Common myeloid progenitor, CD34-positive (primary cell): Measurements from ENCODE around the gene SEL1L.

Experiments used
- CTCF ChIA-PET: fragments of 350-600 bp; sonication (Branson Sonifier 250); formaldehyde crosslinking; loops from one replicate; lab custom pipeline; 2021; ENCODE audit warnings: antibody characterized with exemption; lab: Charles Lee
- POLR2A ChIA-PET: fragments of 350-600 bp; sonication (Branson Sonifier 250); formaldehyde crosslinking; loops from one replicate; lab custom pipeline; 2021; ENCODE audit warnings: antibody characterized with exemption; lab: Charles Lee
- DNase-seq, 3 donors: peaks; one replicate each; pipeline versions ENCODE4 v3.0.0 to v3.0.0-alpha.2; 2013
- H3K27ac ChIP-seq, 2 experiments: 1 replicate in 1 of 2; 2 replicates in 1 of 2; pipeline ENCODE4 v1.7.0; 2013; ENCODE audit warnings: inconsistent platforms in 2 of 2, low read length in 2 of 2, mild to moderate bottlenecking in 2 of 2, low read depth in 1 of 2, moderate library complexity in 1 of 2; ENCODE audit not compliant: severe bottlenecking in 2 of 2, insufficient read depth in 1 of 2, poor library complexity in 1 of 2
- H3K27me3 ChIP-seq, 5 experiments: replicated peaks in 2 of 5; 1 replicate in 3 of 5; 2 replicates in 2 of 5; pipeline versions ENCODE4 v1.6.1 to v1.7.0; 2013; ENCODE audit warnings: low read length in 4 of 5, mild to moderate bottlenecking in 2 of 5, moderate library complexity in 2 of 5, inconsistent platforms in 1 of 5; ENCODE audit not compliant: insufficient read depth in 5 of 5, control insufficient read depth in 4 of 5
- H3K36me3 ChIP-seq, 4 experiments: 1 replicate in 2 of 4; 2 replicates in 2 of 4; pipeline versions ENCODE4 v1.6.1 to v1.7.0; 2013; ENCODE audit warnings: low read length in 3 of 4, control low read depth in 1 of 4, mild to moderate bottlenecking in 1 of 4; ENCODE audit not compliant: control insufficient read depth in 4 of 4, insufficient read depth in 4 of 4
- H3K4me1 ChIP-seq, 4 experiments: 1 replicate in 3 of 4; 2 replicates in 1 of 4; pipeline versions ENCODE4 v1.6.1 to v1.7.1; 2013; ENCODE audit warnings: low read length in 3 of 4, mild to moderate bottlenecking in 3 of 4, control low read depth in 1 of 4, inconsistent platforms in 1 of 4, moderate library complexity in 1 of 4; ENCODE audit not compliant: control insufficient read depth in 4 of 4, insufficient read depth in 4 of 4; ENCODE audit errors: control extremely low read depth in 1 of 4
- H3K4me3 ChIP-seq, 7 experiments: 1 replicate in 4 of 7; 2 replicates in 3 of 7; pipeline versions ENCODE4 v1.5.1 to v1.7.0; 2013; ENCODE audit warnings: mild to moderate bottlenecking in 7 of 7, low read length in 6 of 7, moderate library complexity in 6 of 7, inconsistent platforms in 2 of 7, low read depth in 2 of 7, control low read depth in 1 of 7; ENCODE audit not compliant: insufficient read depth in 4 of 7, control insufficient read depth in 1 of 7; ENCODE audit errors: extremely low read depth in 1 of 7
- H3K9me3 ChIP-seq, 5 experiments: 1 replicate in 4 of 5; 2 replicates in 1 of 5; pipeline versions ENCODE4 v1.6.1 to v1.7.1; 2013; ENCODE audit warnings: low read length in 4 of 5, mild to moderate bottlenecking in 2 of 5, inconsistent platforms in 1 of 5, low read depth in 1 of 5, moderate library complexity in 1 of 5; ENCODE audit not compliant: control insufficient read depth in 4 of 5, insufficient read depth in 2 of 5; ENCODE audit errors: control extremely low read depth in 1 of 5
- WGBS: methylation state at CpG from one replicate; pipeline ENCODE4 v1.1.5; 2013; ENCODE audit not compliant: insufficient coverage; 5-methylcytosine and 5-hydroxymethylcytosine counted together

SEL1L gene

DNA sequence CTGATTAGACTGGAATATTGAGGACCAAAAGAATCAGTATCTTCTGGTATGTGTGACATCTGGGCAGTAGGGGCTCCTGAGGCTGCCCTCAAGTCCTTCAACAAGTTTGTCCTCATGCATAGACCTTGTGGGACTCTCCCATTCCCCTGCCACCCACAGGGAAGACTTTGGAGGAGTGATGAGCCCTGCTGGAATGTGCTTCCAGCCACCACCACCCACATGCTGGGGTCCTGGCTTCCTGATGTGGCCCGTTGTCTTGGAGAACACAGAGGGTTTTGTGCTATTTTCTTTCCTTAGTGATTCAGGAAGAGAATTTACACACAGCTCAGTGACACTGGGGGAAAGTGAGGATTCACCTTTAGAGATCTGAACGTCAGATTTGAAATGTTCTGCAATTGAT is 29.2 kb upstream of the SEL1L start:
- Histone ChIP-seq H3K4me1 (no peaks in the 10 kb centered on the region), H3K9me3 (peaks cover 0 to 6% (median 3%) of the 10 kb centered on the region in 5 experiments), H3K36me3 (no peaks in the 10 kb centered on the region), H3K27me3 (no peaks in the 10 kb centered on the region), H3K27ac (no peak overlapping the region), H3K4me3 (no peak overlapping the region)
- 92% methylated on average over 2 of the region's 2 CpGs for WGBS
- POLR2A ChIA-PET: no interaction called here
- no peak for DNase-seq
- CTCF ChIA-PET: no interaction called here

DNA sequence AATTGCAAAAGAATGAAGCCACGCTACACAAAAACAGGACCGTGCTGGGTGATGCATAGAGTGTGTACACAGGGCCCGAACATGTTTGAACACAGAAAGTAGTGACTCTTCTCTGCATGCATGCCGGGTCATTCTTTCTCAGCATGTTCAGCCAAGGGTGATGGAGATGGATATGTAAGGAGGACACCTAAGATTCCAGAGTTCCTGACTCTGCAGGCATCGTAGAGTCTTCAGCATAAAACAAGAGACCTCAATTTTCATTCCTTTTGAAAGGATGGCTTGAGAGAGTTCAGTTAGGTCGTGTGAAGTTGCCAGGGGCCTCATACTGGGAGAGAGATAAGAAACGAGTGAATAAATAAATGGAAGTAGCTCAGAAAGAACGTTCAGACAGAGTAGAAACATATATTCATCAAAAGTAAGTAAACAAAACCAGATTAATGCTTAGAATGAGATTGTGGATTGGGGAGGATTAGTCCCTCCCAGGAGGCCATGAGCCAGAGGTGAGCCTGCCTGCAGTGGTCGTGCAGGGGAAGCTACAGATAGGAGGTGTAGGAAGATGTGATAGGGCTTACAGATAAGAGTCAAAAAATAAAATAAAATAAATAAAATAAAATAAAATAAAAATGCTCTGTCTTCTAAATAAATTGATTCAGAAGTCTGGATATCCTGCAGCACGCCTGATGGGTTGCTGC is 27.6 kb upstream of the SEL1L start:
- Histone ChIP-seq H3K27me3 (no peaks in the 10 kb centered on the region), H3K4me3 (no peak overlapping the region), H3K4me1 (no peaks in the 10 kb centered on the region), H3K27ac (no peak overlapping the region), H3K9me3 (peaks cover 0 to 6% (median 3%) of the 10 kb centered on the region in 5 experiments), H3K36me3 (no peaks in the 10 kb centered on the region)
- ChIA-PET POLR2A (no interaction called here), CTCF (no interaction called here)
- DNase-seq: no peak
- 97% methylated on average over 5 of the region's 10 CpGs for WGBS

DNA sequence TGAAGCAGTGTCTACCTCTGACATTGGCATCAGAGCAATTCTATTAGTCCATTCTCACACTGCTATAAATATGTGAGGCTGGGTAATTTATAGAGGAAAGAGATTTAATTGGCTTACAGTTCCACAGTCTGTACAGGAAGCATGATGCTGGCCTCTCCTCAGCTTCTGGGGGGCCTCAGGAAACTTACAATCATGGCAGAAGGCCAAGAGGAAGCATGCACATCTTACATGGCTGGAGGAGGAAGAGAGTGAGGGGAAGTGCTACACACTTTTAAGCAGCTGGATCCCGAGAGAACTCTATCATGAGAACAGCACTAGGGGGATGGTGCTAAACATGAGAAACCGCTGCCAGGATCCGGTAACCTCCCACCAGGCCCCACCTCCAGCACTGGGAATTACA is 25.7 kb upstream of the SEL1L start:
- POLR2A ChIA-PET: no interaction called here
- peak in 1 of 3 donors; percentile 4 for DNase-seq
- 42% methylated on average over 3 of the region's 3 CpGs for WGBS

DNA sequence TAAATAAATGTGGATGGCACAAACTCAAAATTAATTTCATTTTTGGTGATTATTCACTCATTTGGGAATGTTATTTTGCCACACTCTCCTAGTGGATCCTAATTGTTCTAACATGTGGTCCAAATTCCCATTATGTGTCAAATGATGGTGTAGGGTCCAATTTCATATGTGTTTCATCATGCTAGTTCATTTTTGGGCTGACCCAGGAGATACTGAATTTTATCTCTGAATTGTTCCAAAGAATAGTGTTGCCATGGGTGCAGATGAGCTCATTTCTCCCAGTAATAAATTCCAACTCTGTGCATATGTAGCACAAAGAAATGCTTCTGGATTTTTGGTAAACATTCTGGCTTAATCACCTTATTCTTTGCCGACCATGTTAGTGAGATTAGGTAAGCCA is 23.5 kb upstream of the SEL1L start:
- peaks cover 0 to 6% (median 3%) of the 10 kb centered on the region in 5 experiments for H3K9me3 ChIP-seq
- ChIA-PET CTCF (no interaction called here), POLR2A (no interaction called here)
- WGBS: 100% methylated on average over 1 of the region's 1 CpG
- H3K4me1 ChIP-seq: no peaks in the 10 kb centered on the region
- no peaks in the 10 kb centered on the region for H3K27me3 ChIP-seq
- no peak overlapping the region for H3K4me3 ChIP-seq
- no peak for DNase-seq
- H3K36me3 ChIP-seq: no peaks in the 10 kb centered on the region
- H3K27ac ChIP-seq: no peak overlapping the region

More for the DNA sequence above, 25.7 kb upstream of the SEL1L start:
- Histone ChIP-seq H3K27ac (no peak overlapping the region), H3K4me1 (no peaks in the 10 kb centered on the region), H3K9me3 (peaks cover 0 to 6% (median 3%) of the 10 kb centered on the region in 5 experiments), H3K27me3 (no peaks in the 10 kb centered on the region), H3K36me3 (no peaks in the 10 kb centered on the region), H3K4me3 (no peak overlapping the region)
- CTCF ChIA-PET: no interaction called here

DNA sequence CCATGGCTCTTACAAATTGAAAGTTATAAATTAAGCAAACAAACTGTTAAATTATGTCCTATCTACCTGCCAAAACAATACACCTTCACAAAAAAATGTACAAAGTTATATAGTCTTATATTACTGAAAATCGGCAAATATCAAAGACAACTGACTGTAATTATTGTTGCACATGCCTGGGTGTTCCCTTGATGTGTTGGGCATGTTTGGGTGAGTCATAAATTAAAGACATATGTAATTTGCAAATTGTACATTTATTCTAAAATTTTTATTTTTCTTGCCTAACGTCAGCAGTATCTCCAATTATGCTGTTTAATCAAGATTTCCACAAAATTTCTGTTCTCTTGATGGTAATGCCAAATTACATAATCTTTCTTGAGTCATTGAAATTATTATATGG is 22.0 kb upstream of the SEL1L start:
- WGBS: no CpG with 5 or more reads among the region's 2 CpGs
- ChIA-PET POLR2A (no interaction called here), CTCF (no interaction called here)
- no peaks in the 10 kb centered on the region for H3K4me1 ChIP-seq
- no peaks in the 10 kb centered on the region for H3K36me3 ChIP-seq
- H3K4me3 ChIP-seq: no peak overlapping the region
- no peaks in the 10 kb centered on the region for H3K27me3 ChIP-seq
- DNase-seq: no peak
- no peak overlapping the region for H3K27ac ChIP-seq
- peaks cover 0 to 6% (median 3%) of the 10 kb centered on the region in 5 experiments for H3K9me3 ChIP-seq

DNA sequence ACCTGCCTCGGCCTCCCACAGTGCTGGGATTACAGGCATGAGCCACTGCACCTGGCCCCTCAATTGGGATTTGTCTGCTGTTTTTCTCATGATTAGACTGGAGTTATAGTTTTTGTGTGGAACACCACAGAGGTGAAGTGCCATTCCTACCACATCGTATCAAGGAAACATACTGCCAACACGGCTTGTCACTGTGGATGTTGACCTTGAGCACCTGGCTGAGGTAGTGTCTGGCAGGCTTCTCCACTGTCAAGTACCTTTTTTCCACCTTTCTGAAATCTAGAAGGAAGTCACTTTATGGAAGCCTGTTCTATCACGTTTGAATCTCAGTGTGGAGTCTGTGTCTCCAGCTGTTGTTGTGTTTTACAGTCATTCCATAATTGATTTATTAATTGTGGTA is 21.4 kb upstream of the SEL1L start:
- ChIA-PET POLR2A (no interaction called here), CTCF (no interaction called here)
- peaks cover 0 to 6% (median 3%) of the 10 kb centered on the region in 5 experiments for H3K9me3 ChIP-seq
- no peaks in the 10 kb centered on the region for H3K27me3 ChIP-seq
- no peak for DNase-seq
- no peaks in the 10 kb centered on the region for H3K4me1 ChIP-seq
- 100% methylated on average over 3 of the region's 4 CpGs for WGBS
- H3K4me3 ChIP-seq: no peak overlapping the region
- H3K36me3 ChIP-seq: no peaks in the 10 kb centered on the region
- no peak overlapping the region for H3K27ac ChIP-seq

DNA sequence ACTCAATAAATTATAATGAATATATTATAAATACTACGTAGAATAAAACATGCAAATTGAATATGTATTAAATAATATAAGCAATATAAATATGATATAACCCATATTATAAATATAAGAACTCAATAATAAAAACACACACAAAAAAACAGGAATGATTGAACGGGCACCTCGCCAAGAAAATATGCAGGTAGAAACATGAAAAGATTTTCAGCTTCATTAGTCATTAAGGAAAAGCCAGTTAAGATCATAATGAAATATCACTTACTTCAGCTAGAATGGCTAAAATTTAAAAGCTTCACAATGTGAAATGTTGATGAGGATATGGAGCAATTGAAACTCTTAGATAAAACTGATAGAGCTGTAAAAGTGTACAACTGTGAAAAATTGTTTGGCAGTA is 17.8 kb upstream of the SEL1L start:
- H3K36me3 ChIP-seq: no peaks in the 10 kb centered on the region
- no peak for DNase-seq
- no peak overlapping the region for H3K27ac ChIP-seq
- no peaks in the 10 kb centered on the region for H3K27me3 ChIP-seq
- H3K4me1 ChIP-seq: no peaks in the 10 kb centered on the region
- no peak overlapping the region for H3K4me3 ChIP-seq
- ChIA-PET POLR2A (no interaction called here), CTCF (no interaction called here)
- no peaks in the 10 kb centered on the region for H3K9me3 ChIP-seq
- no CpG with 5 or more reads among the region's 3 CpGs for WGBS
